GM12864 (cell line): Measurements from ENCODE around the gene MRTO4.
A peak's percentile ranks its signal among the peaks of the same experiment; 100 is the strongest.

Source experiments
- DNase-seq: peaks from one replicate; pipeline ENCODE4 v3.0.0-alpha.2; 2011; ENCODE audit warnings: low read depth
- H3K4me3 ChIP-seq: 2 replicates; pipeline ENCODE4 v1.5.1; 2011; ENCODE audit warnings: mild to moderate bottlenecking, low read depth, low read length, control low read depth
- TF ChIP-seq, protein P1 (sequence below): IDR thresholded peaks from 2 replicates; pipeline ENCODE4 v1.5.1; 2011; ENCODE audit warnings: low read depth, mild to moderate bottlenecking, moderate library complexity, low read length, control low read depth, inconsistent platforms; ENCODE audit errors: missing control alignments

Gene MRTO4

GRCh38 chr1:19251305-19252196, at the start of gene MRTO4, which contains the start of gene EMC1:
TSS of gene MRTO4 (plus strand) at chr1:19251805. CDS start at chr1:19251836, 31 bp downstream.
TSS of gene EMC1 (minus strand) at chr1:19251524. CDS start at chr1:19251509, 15 bp downstream.
- TF ChIP-seq, protein P1, sequence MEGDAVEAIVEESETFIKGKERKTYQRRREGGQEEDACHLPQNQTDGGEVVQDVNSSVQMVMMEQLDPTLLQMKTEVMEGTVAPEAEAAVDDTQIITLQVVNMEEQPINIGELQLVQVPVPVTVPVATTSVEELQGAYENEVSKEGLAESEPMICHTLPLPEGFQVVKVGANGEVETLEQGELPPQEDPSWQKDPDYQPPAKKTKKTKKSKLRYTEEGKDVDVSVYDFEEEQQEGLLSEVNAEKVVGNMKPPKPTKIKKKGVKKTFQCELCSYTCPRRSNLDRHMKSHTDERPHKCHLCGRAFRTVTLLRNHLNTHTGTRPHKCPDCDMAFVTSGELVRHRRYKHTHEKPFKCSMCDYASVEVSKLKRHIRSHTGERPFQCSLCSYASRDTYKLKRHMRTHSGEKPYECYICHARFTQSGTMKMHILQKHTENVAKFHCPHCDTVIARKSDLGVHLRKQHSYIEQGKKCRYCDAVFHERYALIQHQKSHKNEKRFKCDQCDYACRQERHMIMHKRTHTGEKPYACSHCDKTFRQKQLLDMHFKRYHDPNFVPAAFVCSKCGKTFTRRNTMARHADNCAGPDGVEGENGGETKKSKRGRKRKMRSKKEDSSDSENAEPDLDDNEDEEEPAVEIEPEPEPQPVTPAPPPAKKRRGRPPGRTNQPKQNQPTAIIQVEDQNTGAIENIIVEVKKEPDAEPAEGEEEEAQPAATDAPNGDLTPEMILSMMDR, result no peak
- peak within 1 kb of the TSS; percentile 87 for H3K4me3 ChIP-seq
- peak; percentile 41 for DNase-seq

GRCh38 chr1:19202396-19202795, 49.2 kb upstream of the MRTO4 start:
- TF ChIP-seq, protein P1, result no peak
- no peak overlapping the region for H3K4me3 ChIP-seq
- no peak for DNase-seq

DNA sequence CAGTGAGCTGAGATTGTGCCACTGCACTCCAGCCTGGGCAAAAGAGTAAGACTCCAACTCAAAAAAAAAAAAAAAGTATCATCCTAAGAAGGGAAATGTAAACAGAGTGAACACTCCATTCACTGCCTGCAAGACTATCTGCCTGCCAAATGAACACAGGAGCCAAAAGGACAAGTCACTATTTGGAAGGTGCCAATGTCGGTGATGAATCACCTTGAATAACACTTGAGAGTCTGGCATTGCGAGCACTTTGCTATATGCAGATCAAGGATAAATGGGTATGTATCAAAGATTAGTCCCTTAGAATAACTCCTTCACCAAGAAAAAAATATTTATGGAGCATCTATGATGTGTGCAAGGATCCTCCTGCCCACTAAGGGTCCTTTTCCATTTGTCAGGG, 48.2 kb upstream of the MRTO4 start:
- H3K4me3 ChIP-seq, result no peak overlapping the region

DNA sequence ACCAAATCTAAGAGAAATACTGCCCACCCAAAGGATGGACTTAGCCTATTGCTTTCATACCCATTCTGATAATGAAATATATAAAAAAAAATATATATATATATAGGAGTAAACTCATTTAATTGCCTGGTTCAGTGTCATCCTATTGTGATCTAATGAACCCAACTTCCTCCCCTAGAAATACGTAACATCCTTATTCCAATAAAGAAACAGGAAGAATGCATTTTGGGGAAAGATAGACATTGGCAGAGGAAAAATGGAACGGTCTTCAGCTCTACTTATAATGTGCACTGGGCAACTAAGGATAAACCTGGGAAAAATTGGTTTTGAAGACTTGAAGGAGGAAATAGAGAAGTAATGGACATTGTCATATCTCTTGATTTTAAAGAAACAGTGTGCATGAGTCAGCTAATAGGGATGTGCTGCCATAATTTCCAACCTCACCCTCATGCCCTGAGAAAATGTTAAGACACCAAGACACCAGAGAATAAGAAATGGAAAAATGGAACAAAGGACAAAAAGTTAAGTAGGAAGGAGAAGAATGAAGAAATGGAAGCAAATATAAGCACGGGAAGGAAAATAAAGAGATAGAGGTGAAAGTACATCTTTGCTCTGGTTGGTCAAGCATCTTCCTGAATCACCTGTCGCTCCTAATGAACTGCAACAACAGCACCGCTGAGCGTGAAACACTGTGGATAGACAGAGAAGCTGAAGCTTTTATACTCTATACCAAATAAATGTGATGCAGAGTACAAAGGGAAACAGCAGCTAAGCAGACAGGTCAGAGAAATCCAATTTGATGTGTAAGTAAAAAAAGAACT, 46.9 kb upstream of the MRTO4 start:
- no peak for DNase-seq
- TF ChIP-seq, protein P1, result no peak
- H3K4me3 ChIP-seq, result no peak overlapping the region

More for the DNA sequence above, 48.2 kb upstream of the MRTO4 start:
- TF ChIP-seq, protein P1, result no peak
- DNase-seq, result no peak

- no peak for DNase-seq
- TF ChIP-seq, protein P1, result no peak
- no peak overlapping the region for H3K4me3 ChIP-seq
These were observed 46.2 kb upstream of the MRTO4 start for GRCh38 chr1:19205403-19205802.

DNA sequence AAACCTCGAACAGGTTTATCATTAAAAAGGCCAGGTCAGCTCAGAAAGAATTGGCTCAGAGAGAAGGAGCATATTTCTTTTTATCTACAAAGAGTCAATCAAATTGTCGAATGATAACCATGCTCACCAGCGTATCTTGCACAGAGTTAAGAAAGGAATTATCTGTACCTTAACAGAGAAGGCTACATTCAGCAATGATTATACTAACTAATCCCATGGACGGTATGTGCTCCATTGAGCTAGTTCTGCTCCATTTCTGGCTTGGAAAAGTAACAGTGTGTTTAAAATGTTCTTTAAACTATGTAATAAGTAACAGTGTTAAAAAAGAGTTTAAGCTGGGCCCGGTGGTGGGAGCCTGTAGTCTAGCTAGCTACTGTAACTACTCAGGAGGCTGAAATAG, 45.8 kb upstream of the MRTO4 start:
- TF ChIP-seq, protein P1, result no peak
- H3K4me3 ChIP-seq, result no peak overlapping the region
- no peak for DNase-seq
